Heart left ventricle (tissue), 13 donors: Measurements from ENCODE around the gene MEGF11.

ENCODE experiments used
- CTCF ChIP-seq, 12 donors: fragments of 200-600 bp; sonication (generic) in 4 of 12; IDR thresholded peaks; one replicate each; pipeline versions ENCODE4 v1.5.0 to v1.8.0; 2018 to 2022; ENCODE audit warnings: antibody characterized with exemption in 12 of 12, mild to moderate bottlenecking in 5 of 12
- POLR2A ChIP-seq, 2 donors: fragments of 450-650 bp; IDR thresholded peaks; one replicate each; pipeline ENCODE4 v1.6.1; 2017; ENCODE audit warnings: antibody characterized with exemption in 2 of 2, mild to moderate bottlenecking in 2 of 2, moderate library complexity in 2 of 2
- donor health status: ischemic (EF 13 %, LVEDD 7.1; RV severe dilation, severe dysfunction).
- donor health status: DM: no; HTN: yes; CAD: no.
- donor health status: DM: no; HTN: no; CAD: no.
- donor health status: ischemic (EF 25% LVEDD 6.9; RV normal size, moderate dysfunction).
- donor health status: ischemic (EF 25% LVEDD 5.7; RV mildly dilated, moderate dysfunction).
- donor health status: ischemic (EF 35%, LVEDD 5.7; RV mildly dilated, moderate dysfunction).
- donor health status: nonischemic (EF 11% LVEDD 7.7; RV severe dilation, severe dysfunction).
- donor health status: DM: yes; HTN: yes; CAD: no.
- donor health status: PGD.
- donor health status: ischemic (EF 29% LVEDD 5.4; RV normal size, mild dysfunction).
- donor health status: nonischemic (EF 23%, LVEDD 6.1; RV moderate dilation, normal function).

- TF ChIP-seq CTCF (IDR thresholded peaks at IDR 0.05) (no peak), POLR2A (IDR thresholded peaks at IDR 0.05) (no peak)
Observed at GRCh38 chr15:66142285-66142684, 111.3 kb downstream of the MEGF11 start.
